ENCODE data around the gene HOXB3.

- no peak for TF ChIP-seq EZH2 (IDR thresholded peaks at IDR 0.05; ENCODE audit: borderline replicate concordance, low read length)
- no peak for TF ChIP-seq CTCF (IDR thresholded peaks at IDR 0.05; ENCODE audit: low read length)
These were observed 19.6 kb downstream of the HOXB3 start for GRCh38 chr17:48570325-48571023.
